Neuron (in vitro differentiated cells): Measurements from ENCODE around the gene MANEAL.
"Not testable (repeated sequence)": the region's sequence is repeated elsewhere in the genome, so short reads cannot be mapped to it uniquely, and the experiment has no call there.

Experiments used
- H2AFZ ChIP-seq: one replicate; pipeline ENCODE4 v1.6.1; 2013; ENCODE audit warnings: low read depth, mild to moderate bottlenecking, inconsistent platforms, low read length, moderate library complexity
- H3K27me3 ChIP-seq: one replicate; pipeline ENCODE4 v1.6.1; 2013; ENCODE audit warnings: low read length; ENCODE audit not compliant: insufficient read depth
- H3K36me3 ChIP-seq: one replicate; pipeline ENCODE4 v1.6.1; 2013; ENCODE audit warnings: low read length; ENCODE audit not compliant: insufficient read depth
- H3K4me1 ChIP-seq: one replicate; pipeline ENCODE4 v1.6.1; 2013; ENCODE audit warnings: low read length; ENCODE audit not compliant: insufficient read depth
- H3K4me3 ChIP-seq: 2 replicates; pipeline ENCODE4 v1.5.1; 2013; ENCODE audit warnings: mild to moderate bottlenecking, low read length, moderate library complexity
- H3K9me3 ChIP-seq: one replicate; pipeline ENCODE4 v1.6.1; 2013; ENCODE audit warnings: low read length

MANEAL gene

GRCh38 chr1:37763791-37764413, 29.7 kb upstream of the MANEAL start:
- Histone ChIP-seq H3K4me3 (no peak overlapping the region), H3K9me3 (no peaks in the 10 kb centered on the region), H3K27me3 (peaks cover 72% of the 10 kb centered on the region), H2AFZ (no peak overlapping the region), H3K4me1 (peaks cover 19% of the 10 kb centered on the region), H3K36me3 (no peaks in the 10 kb centered on the region)

GRCh38 chr1:37764414-37764825, 29.2 kb upstream of the MANEAL start:
- peak overlapping the region; percentile 37 for H2AFZ ChIP-seq
- peaks cover 75% of the 10 kb centered on the region for H3K27me3 ChIP-seq
- H3K36me3 ChIP-seq, result no peaks in the 10 kb centered on the region
- peaks cover 19% of the 10 kb centered on the region for H3K4me1 ChIP-seq
- H3K4me3 ChIP-seq, result peak overlapping the region; percentile 42
- H3K9me3 ChIP-seq, result no peaks in the 10 kb centered on the region

- Histone ChIP-seq H3K27me3 (peaks cover 75% of the 10 kb centered on the region), H3K4me1 (peaks cover 19% of the 10 kb centered on the region), H2AFZ (peak within 1 kb of the TSS; percentile 47), H3K9me3 (no peaks in the 10 kb centered on the region), H3K4me3 (peak within 1 kb of the TSS; percentile 42), H3K36me3 (no peaks in the 10 kb centered on the region)
Observed at GRCh38 chr1:37764888-37765441, 28.7 kb upstream of the MANEAL start, which contains the start of gene EPHA10. Gene EPHA10, minus strand, starts transcription at chr1:37765120. Its CDS starts 54 bp downstream, at chr1:37765066.

GRCh38 chr1:37765916-37766664, 27.6 kb upstream of the MANEAL start:
- Histone ChIP-seq H3K9me3 (no peaks in the 10 kb centered on the region), H3K4me3 (peak overlapping the region; percentile 42), H2AFZ (peak overlapping the region; percentile 47), H3K4me1 (peaks cover 19% of the 10 kb centered on the region), H3K36me3 (no peaks in the 10 kb centered on the region), H3K27me3 (peaks cover 69% of the 10 kb centered on the region)

GRCh38 chr1:37767488-37767887, 26.2 kb upstream of the MANEAL start:
- peaks cover 56% of the 10 kb centered on the region for H3K27me3 ChIP-seq
- H3K4me3 ChIP-seq, result no peak overlapping the region
- H2AFZ ChIP-seq, result no peak overlapping the region
- no peaks in the 10 kb centered on the region for H3K9me3 ChIP-seq
- H3K4me1 ChIP-seq, result peaks cover 19% of the 10 kb centered on the region
- no peaks in the 10 kb centered on the region for H3K36me3 ChIP-seq

GRCh38 chr1:37771440-37771839, 22.2 kb upstream of the MANEAL start:
- not testable (repeated sequence) for H3K36me3 ChIP-seq, H3K4me3 ChIP-seq, H3K9me3 ChIP-seq, H2AFZ ChIP-seq, H3K4me1 ChIP-seq
- H3K27me3 ChIP-seq, result peaks cover 20% of the 10 kb centered on the region

GRCh38 chr1:37776946-37777516, 16.6 kb upstream of the MANEAL start:
- Histone ChIP-seq H3K36me3 (no peaks in the 10 kb centered on the region), H3K9me3 (no peaks in the 10 kb centered on the region), H3K4me1 (no peaks in the 10 kb centered on the region), H2AFZ (no peak overlapping the region), H3K27me3 (no peaks in the 10 kb centered on the region), H3K4me3 (no peak overlapping the region)

GRCh38 chr1:37778654-37779053, 15.0 kb upstream of the MANEAL start:
- Histone ChIP-seq H3K27me3 (no peaks in the 10 kb centered on the region), H3K36me3 (no peaks in the 10 kb centered on the region), H3K4me1 (no peaks in the 10 kb centered on the region), H3K9me3 (no peaks in the 10 kb centered on the region), H3K4me3 (no peak overlapping the region), H2AFZ (no peak overlapping the region)

- H3K27me3 ChIP-seq, result peaks cover 4% of the 10 kb centered on the region
Observed at GRCh38 chr1:37782491-37782890, 11.2 kb upstream of the MANEAL start.

GRCh38 chr1:37792943-37793686, 532 bp upstream of the MANEAL start:
- Histone ChIP-seq H3K9me3 (no peaks in the 10 kb centered on the region), H3K36me3 (peaks cover 8% of the 10 kb centered on the region), H3K4me3 (peak overlapping the region; percentile 93), H3K4me1 (peaks cover 10% of the 10 kb centered on the region), H3K27me3 (peaks cover 4% of the 10 kb centered on the region), H2AFZ (peak overlapping the region; percentile 70)

More at GRCh38 chr1:37782491-37782890, 11.2 kb upstream of the MANEAL start:
- Histone ChIP-seq H2AFZ (no peak overlapping the region), H3K4me1 (no peaks in the 10 kb centered on the region), H3K9me3 (no peaks in the 10 kb centered on the region), H3K36me3 (no peaks in the 10 kb centered on the region), H3K4me3 (no peak overlapping the region)

GRCh38 chr1:37794372-37795339, 1.0 kb downstream of the MANEAL start:
- Histone ChIP-seq H3K9me3 (no peaks in the 10 kb centered on the region), H3K4me1 (peaks cover 10% of the 10 kb centered on the region), H2AFZ (peak overlapping the region; percentile 82), H3K27me3 (no peaks in the 10 kb centered on the region), H3K36me3 (peaks cover 22% of the 10 kb centered on the region), H3K4me3 (peak overlapping the region; percentile 93)
